ENCODE measurements around the gene NUDT3.

- TF ChIP-seq POLR2AphosphoS5 (IDR thresholded peaks at IDR 0.05) = no peak
- no peak for TF ChIP-seq POLR2A (IDR thresholded peaks at IDR 0.05)
- TF ChIP-seq CTCF (IDR thresholded peaks at IDR 0.05) = no peak
Observed at GRCh38 chr6:34438705-34439104, 46.2 kb upstream of the NUDT3 start.

All from gastroesophageal sphincter (tissue), 3 donors.